GM12865 (cell line): Measurements from ENCODE around the gene CANT1.
A peak's percentile ranks its signal among the peaks of the same experiment; 100 is the strongest.

Experiments
- DNase-seq: peaks from one replicate; pipeline ENCODE4 v3.0.0; 2010; ENCODE audit warnings: low read depth
- H3K4me3 ChIP-seq: 2 replicates; pipeline ENCODE4 v1.5.1; 2011; ENCODE audit warnings: mild to moderate bottlenecking, low read depth, low read length, control low read depth
- TF ChIP-seq, protein P1 (sequence below): IDR thresholded peaks from 2 replicates; pipeline ENCODE4 v1.5.1; 2011; ENCODE audit warnings: low read length, control low read depth, low read depth, inconsistent platforms; ENCODE audit not compliant: insufficient read depth; ENCODE audit errors: missing control alignments

Gene CANT1

DNA sequence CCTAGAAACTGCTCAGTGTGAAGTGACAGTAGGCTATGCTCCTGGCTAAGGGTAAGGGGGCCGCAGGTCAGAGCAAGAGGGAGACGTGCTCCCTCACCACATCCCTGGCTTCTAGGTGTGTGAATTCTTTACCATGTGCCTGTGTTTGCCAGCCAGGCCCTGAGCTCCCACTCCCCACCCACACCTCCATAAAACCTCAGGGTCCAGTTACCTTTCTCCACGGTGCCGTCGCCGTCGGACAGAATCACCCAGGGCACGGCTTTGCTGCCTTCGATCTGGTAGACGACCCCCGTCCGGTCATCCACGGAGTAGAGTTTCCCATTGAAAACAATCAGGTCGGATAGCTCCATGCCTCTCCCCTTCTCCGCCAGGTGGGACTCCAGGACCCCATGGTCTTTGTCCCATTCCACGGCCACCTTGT, 12.8 kb downstream of the CANT1 start:
- TF ChIP-seq, protein P1, sequence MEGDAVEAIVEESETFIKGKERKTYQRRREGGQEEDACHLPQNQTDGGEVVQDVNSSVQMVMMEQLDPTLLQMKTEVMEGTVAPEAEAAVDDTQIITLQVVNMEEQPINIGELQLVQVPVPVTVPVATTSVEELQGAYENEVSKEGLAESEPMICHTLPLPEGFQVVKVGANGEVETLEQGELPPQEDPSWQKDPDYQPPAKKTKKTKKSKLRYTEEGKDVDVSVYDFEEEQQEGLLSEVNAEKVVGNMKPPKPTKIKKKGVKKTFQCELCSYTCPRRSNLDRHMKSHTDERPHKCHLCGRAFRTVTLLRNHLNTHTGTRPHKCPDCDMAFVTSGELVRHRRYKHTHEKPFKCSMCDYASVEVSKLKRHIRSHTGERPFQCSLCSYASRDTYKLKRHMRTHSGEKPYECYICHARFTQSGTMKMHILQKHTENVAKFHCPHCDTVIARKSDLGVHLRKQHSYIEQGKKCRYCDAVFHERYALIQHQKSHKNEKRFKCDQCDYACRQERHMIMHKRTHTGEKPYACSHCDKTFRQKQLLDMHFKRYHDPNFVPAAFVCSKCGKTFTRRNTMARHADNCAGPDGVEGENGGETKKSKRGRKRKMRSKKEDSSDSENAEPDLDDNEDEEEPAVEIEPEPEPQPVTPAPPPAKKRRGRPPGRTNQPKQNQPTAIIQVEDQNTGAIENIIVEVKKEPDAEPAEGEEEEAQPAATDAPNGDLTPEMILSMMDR, result no peak
- no peak overlapping the region for H3K4me3 ChIP-seq

GRCh38 chr17:78995761-78996451, 13.7 kb downstream of the CANT1 start:
- TF ChIP-seq, protein P1, result no peak
- DNase-seq, result no peak
- no peak overlapping the region for H3K4me3 ChIP-seq

More for the DNA sequence above, 12.8 kb downstream of the CANT1 start:
- no peak for DNase-seq

DNA sequence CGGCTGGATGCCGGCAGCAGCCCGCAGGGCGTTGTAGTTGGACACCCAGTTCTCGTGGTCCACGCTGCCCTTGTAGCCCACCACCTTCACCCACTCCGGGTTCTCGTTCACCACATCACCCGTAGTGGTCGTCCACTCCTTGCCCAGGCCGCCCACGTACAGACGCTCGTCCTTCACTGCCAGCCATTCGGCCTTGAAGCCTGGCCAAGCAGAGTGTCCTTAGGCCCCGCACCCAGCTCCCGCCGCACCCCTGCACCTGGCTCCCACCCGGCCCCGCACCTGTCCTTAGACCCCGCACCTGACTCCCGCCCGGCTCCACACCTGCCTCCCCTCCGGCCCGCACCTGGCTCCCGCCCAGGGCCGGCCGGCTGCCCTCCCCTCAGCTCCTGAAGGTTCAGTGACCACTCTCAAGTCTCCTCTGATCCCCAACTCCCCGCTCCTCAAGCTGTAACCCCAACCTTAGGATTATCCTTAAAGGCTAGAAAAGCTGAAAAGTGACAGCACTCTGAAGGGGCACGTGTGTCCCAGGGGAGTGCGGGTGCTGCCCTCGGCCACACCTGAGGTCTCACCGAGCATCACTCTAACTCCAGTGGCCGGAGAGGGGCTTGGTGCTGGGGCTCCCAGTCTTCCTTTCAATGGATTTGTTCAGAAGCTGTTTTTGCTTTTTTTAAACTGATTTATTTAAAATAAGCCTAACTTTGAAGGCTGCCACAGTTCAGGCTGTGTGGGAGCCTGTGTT, 14.4 kb downstream of the CANT1 start:
- H3K4me3 ChIP-seq, result no peak overlapping the region
- TF ChIP-seq, protein P1, result no peak
- no peak for DNase-seq

GRCh38 chr17:78993981-78994671, 15.4 kb downstream of the CANT1 start:
- TF ChIP-seq, protein P1, result no peak
- DNase-seq, result no peak

GRCh38 chr17:78993241-78993956, 16.2 kb downstream of the CANT1 start:
- peak; percentile 39 for DNase-seq
- TF ChIP-seq, protein P1, result peak; percentile 57
- H3K4me3 ChIP-seq, result no peak overlapping the region

More at GRCh38 chr17:78993981-78994671, 15.4 kb downstream of the CANT1 start:
- no peak overlapping the region for H3K4me3 ChIP-seq

GRCh38 chr17:78992542-78993212, 16.9 kb downstream of the CANT1 start:
- no peak for DNase-seq
- H3K4me3 ChIP-seq, result no peak overlapping the region
- TF ChIP-seq, protein P1, result no peak
